ENCODE data around the gene HADH.

DNA sequence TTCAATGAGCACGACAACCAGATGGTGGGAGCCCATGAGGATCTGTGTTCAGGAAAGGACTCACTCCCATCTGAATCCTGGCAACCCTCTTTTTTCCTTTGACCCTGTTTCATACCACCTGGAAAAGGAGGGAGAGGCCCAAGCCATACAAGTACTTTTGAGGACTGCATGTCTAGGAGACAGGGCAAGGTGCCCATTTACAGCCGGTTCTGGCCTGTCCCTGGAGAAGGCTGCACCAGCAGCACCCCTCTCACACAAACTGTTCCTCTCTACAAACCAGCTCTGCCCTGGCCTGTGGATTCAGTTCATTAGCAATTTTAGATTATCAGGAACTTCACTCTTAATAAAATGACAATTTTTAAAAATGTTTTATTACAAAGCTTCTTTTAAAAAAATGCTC is 57.5 kb downstream of the HADH start:
- TF ChIP-seq, protein P1, sequence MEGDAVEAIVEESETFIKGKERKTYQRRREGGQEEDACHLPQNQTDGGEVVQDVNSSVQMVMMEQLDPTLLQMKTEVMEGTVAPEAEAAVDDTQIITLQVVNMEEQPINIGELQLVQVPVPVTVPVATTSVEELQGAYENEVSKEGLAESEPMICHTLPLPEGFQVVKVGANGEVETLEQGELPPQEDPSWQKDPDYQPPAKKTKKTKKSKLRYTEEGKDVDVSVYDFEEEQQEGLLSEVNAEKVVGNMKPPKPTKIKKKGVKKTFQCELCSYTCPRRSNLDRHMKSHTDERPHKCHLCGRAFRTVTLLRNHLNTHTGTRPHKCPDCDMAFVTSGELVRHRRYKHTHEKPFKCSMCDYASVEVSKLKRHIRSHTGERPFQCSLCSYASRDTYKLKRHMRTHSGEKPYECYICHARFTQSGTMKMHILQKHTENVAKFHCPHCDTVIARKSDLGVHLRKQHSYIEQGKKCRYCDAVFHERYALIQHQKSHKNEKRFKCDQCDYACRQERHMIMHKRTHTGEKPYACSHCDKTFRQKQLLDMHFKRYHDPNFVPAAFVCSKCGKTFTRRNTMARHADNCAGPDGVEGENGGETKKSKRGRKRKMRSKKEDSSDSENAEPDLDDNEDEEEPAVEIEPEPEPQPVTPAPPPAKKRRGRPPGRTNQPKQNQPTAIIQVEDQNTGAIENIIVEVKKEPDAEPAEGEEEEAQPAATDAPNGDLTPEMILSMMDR (conservative IDR thresholded peaks at IDR 0.05; ENCODE audit: low read length), result no peak
- no peak for TF ChIP-seq EZH2phosphoT487 (IDR thresholded peaks at IDR 0.05; ENCODE audit: borderline replicate concordance, low read depth, low read length)
